T47D (cell line): Measurements from ENCODE around the gene AMDHD2.

Source experiments
- DNase-seq, 2 experiments: peaks; one replicate each; pipeline versions ENCODE4 v3.0.0 to v3.0.0-alpha.2; 2011 to 2012; ENCODE audit warnings: low read depth in 1 of 2, low spot score in 1 of 2
- JUND ChIP-seq: IDR thresholded peaks from 2 replicates; pipeline ENCODE4 v1.6.1; 2012; ENCODE audit warnings: low read depth
- in situ Hi-C: cut with HindIII; loops from 2 replicates; pipeline ENCODE4 v1.10.0; 2016; ENCODE audit warnings: low sequenced_read_pairs, low pct_unique_long_range_greater_than_20kb

The AMDHD2 gene

GRCh38 chr16:2486645-2487516, 33.3 kb upstream of the AMDHD2 start:
- DNase-seq: no peak
- TF ChIP-seq JUND: no peak
- in situ Hi-C loops: no loop called here

- no peak for DNase-seq
- TF ChIP-seq JUND: no peak
- in situ Hi-C loops: no loop called here
These were observed 32.7 kb upstream of the AMDHD2 start for GRCh38 chr16:2487517-2487842.

GRCh38 chr16:2487903-2488531, 32.2 kb upstream of the AMDHD2 start:
- in situ Hi-C loops: no loop called here
- DNase-seq: no peak
- no peak for TF ChIP-seq JUND

GRCh38 chr16:2489581-2489980, 30.6 kb upstream of the AMDHD2 start:
- no peak for DNase-seq
- in situ Hi-C loops: no loop called here
- TF ChIP-seq JUND: no peak

GRCh38 chr16:2490190-2491105, 29.7 kb upstream of the AMDHD2 start:
- no peak for TF ChIP-seq JUND
- no peak for DNase-seq
- in situ Hi-C loops: no loop called here

- no peak for DNase-seq
- TF ChIP-seq JUND: no peak
- in situ Hi-C loops: no loop called here
These were observed 27.9 kb upstream of the AMDHD2 start for GRCh38 chr16:2492292-2492691.

- no peak for DNase-seq
- in situ Hi-C loops: no loop called here
- no peak for TF ChIP-seq JUND
These were observed 26.6 kb upstream of the AMDHD2 start for GRCh38 chr16:2493605-2494004.

GRCh38 chr16:2494616-2495015, 25.6 kb upstream of the AMDHD2 start:
- no peak for TF ChIP-seq JUND
- in situ Hi-C loops: no loop called here
- DNase-seq: no peak

GRCh38 chr16:2495041-2495440, 25.1 kb upstream of the AMDHD2 start:
- no peak for TF ChIP-seq JUND
- no peak for DNase-seq
- in situ Hi-C loops: no loop called here

GRCh38 chr16:2496223-2497115, 23.7 kb upstream of the AMDHD2 start:
- TF ChIP-seq JUND: no peak
- DNase-seq: no peak
- in situ Hi-C loops: no loop called here

GRCh38 chr16:2497116-2497630, 23.0 kb upstream of the AMDHD2 start:
- DNase-seq: no peak
- in situ Hi-C loops: no loop called here
- TF ChIP-seq JUND: no peak
